Mononuclear cell (primary cell): ENCODE data around the gene SDCCAG8. TPM values are rescaled to one million over a fixed set of nuclear protein-coding genes. Genes with fewer than 3 reads are reported as not detected.

Experiments
- H3K27me3 ChIP-seq: 2 replicates; pipeline ENCODE4 v1.6.0; 2011; ENCODE audit warnings: low read length, control low read depth; ENCODE audit not compliant: insufficient read depth
- H3K4me1 ChIP-seq: 2 replicates; pipeline ENCODE4 v1.5.1; 2011; ENCODE audit warnings: mild to moderate bottlenecking, low read length, control low read depth; ENCODE audit not compliant: insufficient read depth
- H3K4me3 ChIP-seq: 2 replicates; pipeline ENCODE4 v1.5.1; 2011; ENCODE audit warnings: mild to moderate bottlenecking, low read length, moderate library complexity
- H3K9me3 ChIP-seq: 2 replicates; pipeline ENCODE4 v1.5.1; 2011; ENCODE audit warnings: low read depth, mild to moderate bottlenecking, control low read depth, low read length
- total RNA-seq: library from RNA; depleted of rRNA; stranded (reverse); fragments of >200 nt; gene quantifications from one replicate; pipeline ENCODE4 v1.2.3, GENCODE V29; 2012

SDCCAG8 gene
- total RNA-seq, 1 donor: 29.3 TPM

DNA sequence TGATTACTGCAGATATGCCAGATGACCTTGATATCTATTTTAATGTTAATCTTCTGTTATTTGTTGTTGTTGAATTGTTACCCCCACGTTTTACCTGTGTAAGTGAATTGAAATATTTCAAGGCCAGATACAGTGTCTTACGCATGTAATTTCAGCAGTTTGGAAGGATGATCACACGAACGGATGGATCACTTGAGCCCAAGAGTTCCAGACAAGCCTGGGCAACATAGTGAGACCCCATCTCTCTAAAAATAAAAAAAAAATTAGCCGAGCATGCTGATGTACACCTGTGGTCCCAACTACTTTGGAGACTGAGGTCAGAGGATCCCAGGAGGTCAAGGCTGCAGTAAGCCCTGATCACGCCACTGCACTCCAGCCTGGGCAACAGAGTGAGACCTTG lies 32.2 kb downstream of the SDCCAG8 start:
- Histone ChIP-seq H3K27me3 (no peaks in the 10 kb centered on the region), H3K4me3 (no peak overlapping the region), H3K9me3 (no peaks in the 10 kb centered on the region), H3K4me1 (peaks cover 46% of the 10 kb centered on the region)

DNA sequence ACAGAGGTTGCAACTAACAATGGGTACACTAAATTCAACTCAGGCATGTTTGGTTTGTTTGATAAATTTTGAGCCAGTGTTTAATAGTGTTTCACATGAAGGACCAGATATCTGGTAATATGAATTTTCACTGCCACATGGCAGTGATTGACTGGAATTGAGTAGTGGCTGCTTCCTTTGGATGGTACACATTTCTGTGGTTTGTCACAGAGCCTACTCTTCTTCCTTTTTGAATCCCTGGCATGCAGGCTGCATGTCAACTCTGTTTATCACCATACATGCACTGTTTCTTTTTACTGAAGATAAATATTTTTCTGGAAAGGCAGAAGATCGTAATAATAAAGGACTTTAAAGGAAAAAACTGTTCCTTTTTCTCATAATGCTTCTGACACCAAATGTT lies 35.5 kb downstream of the SDCCAG8 start:
- peaks cover 5% of the 10 kb centered on the region for H3K9me3 ChIP-seq
- H3K4me1 ChIP-seq: peaks cover 25% of the 10 kb centered on the region
- H3K4me3 ChIP-seq: no peak overlapping the region
- no peaks in the 10 kb centered on the region for H3K27me3 ChIP-seq

DNA sequence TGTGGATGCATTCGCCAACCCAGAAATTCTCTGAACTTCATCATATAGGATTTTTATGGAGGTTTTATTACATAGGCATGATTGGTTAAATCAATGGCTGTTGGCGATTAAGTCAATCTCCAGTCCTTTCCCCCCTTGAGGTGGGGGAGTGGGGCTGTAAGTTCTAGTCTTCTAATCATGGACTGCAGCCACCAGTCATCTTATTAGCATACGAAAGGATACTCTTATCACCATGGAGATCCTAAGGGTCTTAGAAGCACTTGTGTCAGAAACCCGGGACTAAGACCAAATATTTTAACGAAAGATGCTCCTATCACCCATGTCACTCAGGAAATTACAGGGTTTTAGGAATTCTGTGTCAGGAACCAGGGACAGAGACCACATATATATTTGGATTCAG lies 36.3 kb downstream of the SDCCAG8 start:
- H3K4me3 ChIP-seq: no peak overlapping the region

DNA sequence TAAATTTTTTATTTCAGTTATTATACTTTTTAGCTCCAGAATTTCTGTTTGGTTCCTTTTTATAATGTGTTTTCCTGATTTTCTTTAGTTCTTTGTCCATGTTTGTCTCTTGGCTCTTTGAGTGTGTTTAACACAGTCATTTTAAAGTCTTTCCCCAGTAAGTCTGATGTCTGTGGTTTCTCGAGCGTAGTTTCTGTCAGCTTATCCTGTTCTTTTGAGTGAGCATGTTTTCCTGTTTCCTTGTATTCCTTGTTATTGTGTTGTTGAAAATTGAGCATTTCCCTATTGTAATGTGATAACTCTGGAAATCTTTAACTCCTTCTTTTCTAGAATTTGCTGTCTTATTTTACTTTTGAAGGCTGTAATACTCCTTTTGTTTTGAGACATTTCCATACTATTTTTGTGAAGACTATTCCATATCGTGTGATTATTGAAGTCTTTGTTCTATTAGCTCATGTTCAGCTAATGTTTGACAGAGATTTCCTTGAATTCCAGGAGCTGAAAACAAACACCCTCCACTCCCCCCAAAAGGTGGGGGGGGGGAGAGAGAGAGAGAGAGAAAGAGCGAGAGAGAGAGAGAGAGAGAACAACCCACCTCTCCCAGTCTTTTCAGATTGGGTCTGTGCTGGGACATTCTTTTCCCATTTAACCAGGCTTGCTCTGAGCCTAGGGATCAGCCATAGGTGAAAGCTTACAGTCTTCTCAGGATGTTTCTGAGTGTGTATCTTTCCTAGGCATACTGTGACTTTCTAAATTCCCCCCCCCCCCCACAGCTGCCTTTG lies 38.3 kb downstream of the SDCCAG8 start:
- H3K4me1 ChIP-seq: peaks cover 2% of the 10 kb centered on the region
- H3K27me3 ChIP-seq: no peaks in the 10 kb centered on the region
- H3K9me3 ChIP-seq: peaks cover 5% of the 10 kb centered on the region
- H3K4me3 ChIP-seq: no peak overlapping the region

More for the DNA sequence above, 36.3 kb downstream of the SDCCAG8 start:
- Histone ChIP-seq H3K9me3 (peaks cover 5% of the 10 kb centered on the region), H3K4me1 (peaks cover 17% of the 10 kb centered on the region), H3K27me3 (no peaks in the 10 kb centered on the region)

DNA sequence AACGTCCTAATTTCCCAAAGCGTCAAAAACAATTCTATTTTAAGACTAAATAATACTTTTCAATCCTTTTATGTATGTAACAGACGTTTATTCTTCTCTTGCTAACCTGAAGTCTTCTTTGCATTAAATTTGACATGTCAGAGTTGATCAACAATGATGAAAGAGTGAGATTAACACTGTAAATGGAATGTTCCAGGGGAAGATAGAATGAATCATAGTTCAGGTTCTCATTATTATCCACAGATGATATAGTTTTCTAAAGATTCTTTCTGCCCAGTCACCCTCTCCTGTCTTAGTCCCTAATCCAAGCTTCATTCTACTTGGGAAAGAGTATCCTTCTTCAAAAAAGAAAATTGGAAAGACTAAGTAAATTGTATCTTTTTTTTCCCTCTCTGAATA lies 38.9 kb downstream of the SDCCAG8 start:
- H3K27me3 ChIP-seq: no peaks in the 10 kb centered on the region
- no peaks in the 10 kb centered on the region for H3K4me1 ChIP-seq

DNA sequence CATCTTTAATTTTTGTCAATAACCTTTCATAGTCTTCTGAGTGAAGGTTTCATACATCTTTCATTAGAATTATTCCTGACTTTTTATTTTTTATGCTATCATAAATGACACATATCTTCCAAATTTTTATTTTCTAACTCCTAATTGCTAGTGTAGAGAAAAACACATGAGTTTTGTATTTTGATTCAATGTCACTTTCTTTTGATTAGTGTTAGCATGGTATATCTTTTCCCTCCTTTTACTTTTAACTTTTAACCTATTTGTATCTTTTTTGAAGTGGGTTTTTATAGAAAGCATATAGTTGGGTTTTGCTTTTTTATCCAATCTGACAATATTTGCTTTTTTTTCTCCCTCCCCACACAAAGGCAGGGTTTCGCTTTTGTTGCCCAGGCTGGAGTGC lies 43.2 kb downstream of the SDCCAG8 start:
- H3K4me3 ChIP-seq: no peak overlapping the region
- H3K4me1 ChIP-seq: no peaks in the 10 kb centered on the region
- no peaks in the 10 kb centered on the region for H3K27me3 ChIP-seq
- peaks cover 7% of the 10 kb centered on the region for H3K9me3 ChIP-seq

More for the DNA sequence above, 38.9 kb downstream of the SDCCAG8 start:
- Histone ChIP-seq H3K9me3 (peaks cover 5% of the 10 kb centered on the region), H3K4me3 (no peak overlapping the region)

DNA sequence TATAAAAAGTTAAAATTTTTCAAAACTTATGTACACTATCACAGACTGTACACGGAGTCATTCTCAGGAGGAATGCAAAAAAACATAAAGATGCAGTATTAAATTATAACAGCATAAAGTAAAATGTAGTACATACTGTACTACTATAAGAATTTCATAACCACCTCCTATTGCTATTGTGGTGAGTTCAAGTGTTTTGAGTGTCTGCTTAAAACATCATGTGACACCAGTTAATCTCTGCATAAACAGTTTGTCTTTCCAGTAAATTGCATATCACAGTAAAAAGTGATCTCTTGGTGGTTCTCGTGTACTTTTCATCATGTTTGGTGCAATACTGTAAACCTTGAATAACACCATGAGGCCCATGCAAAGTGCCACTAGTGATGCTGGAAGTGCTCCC lies 45.2 kb downstream of the SDCCAG8 start:
- Histone ChIP-seq H3K4me1 (no peaks in the 10 kb centered on the region), H3K4me3 (no peak overlapping the region), H3K27me3 (no peaks in the 10 kb centered on the region), H3K9me3 (peaks cover 7% of the 10 kb centered on the region)

DNA sequence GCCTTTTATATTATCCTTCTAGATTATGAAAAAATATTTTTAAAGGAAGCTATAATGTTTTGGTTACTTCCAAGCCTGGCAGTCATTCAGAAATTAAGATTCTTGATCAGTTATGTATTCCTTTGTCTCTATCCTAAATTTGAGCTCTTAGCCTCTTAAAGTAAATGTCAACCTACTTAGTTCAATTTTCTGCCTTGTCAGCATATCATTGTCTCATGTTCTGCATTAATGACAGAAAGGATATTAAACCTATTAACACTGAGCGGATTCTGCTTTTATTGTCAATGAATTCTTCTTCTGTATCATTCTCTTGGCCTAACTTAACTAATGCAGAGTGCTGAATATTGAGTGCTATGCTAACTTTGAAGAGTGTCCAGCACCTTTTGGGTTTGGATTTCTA lies 56.0 kb downstream of the SDCCAG8 start:
- Histone ChIP-seq H3K4me3 (no peak overlapping the region), H3K4me1 (peaks cover 17% of the 10 kb centered on the region), H3K9me3 (no peaks in the 10 kb centered on the region), H3K27me3 (no peaks in the 10 kb centered on the region)

DNA sequence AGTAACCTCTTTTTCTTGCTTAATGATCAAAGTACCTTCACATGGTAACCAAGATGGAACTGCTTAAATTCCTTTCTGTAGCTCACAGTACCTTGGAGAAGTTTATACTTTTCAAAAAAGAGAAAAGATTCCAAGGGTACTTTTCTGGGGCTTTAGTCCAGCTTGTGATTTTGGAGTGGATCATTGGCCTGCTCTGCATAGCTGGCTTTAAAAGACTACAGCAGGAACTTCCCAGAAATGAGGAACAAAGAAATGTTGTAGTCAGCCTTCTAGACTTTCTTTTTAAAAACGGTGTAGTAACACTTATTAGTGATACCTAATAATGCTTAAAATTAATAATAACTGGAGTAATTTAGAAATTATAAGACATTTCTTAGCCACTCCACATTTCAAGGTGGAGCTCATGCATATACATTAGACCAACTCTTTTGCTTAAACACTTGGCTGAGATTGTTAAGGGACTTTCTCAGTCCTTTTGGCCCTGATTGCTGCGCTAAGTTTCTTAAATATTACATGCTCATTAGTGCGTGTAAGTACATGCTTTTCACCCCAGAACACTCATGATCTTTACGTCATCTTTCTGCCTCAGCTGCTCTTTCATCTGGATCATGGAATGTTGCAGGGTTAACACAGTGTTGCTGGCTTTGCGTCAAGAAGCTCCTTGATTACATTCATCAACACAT lies 57.3 kb downstream of the SDCCAG8 start:
- no peaks in the 10 kb centered on the region for H3K9me3 ChIP-seq
- no peaks in the 10 kb centered on the region for H3K27me3 ChIP-seq
- no peak overlapping the region for H3K4me3 ChIP-seq

DNA sequence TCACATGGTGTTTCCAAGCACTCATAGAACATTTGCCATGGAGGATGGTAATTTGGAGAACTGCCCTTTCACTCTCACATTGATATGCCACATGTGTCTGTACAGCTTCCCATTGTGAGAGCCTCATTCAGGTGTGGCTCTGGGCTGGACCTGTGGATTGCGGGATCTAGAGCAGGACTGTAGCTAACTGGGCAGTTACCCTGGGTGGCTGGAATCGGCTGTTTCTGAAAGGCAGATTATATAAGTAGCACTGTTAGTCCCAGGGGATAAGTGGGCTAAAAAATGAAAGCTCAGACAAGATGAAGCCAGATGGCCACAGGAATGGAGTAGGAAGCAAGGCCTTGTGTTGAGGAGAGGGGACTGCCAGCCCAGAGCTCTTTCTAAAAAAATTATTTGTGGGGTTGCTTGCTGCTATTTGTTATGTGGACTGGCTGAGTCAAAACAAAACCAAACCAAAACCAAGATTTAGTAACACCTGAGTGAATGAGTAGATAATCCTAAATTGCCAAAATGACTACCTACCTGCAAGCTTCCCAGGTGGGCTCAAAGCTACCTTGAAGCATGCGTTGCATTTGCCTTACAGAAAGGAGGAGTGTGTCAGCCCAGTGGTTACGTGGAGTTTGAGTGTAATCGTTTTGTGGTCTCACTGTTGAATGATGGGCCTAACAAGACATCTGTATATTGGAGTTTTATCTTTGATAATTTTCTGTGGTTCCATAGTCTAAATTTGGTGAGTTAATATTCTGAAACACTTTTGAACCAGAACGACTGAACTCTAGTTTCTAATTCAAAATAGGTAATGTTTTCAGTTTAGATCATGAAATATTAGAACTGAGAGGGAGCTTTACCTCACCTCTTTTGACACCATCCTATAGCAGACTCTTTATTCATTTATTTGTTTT lies 58.0 kb downstream of the SDCCAG8 start:
- no peaks in the 10 kb centered on the region for H3K27me3 ChIP-seq
- H3K4me3 ChIP-seq: no peak overlapping the region
- peaks cover 17% of the 10 kb centered on the region for H3K4me1 ChIP-seq
- no peaks in the 10 kb centered on the region for H3K9me3 ChIP-seq

More for the DNA sequence above, 57.3 kb downstream of the SDCCAG8 start:
- H3K4me1 ChIP-seq: peaks cover 17% of the 10 kb centered on the region

DNA sequence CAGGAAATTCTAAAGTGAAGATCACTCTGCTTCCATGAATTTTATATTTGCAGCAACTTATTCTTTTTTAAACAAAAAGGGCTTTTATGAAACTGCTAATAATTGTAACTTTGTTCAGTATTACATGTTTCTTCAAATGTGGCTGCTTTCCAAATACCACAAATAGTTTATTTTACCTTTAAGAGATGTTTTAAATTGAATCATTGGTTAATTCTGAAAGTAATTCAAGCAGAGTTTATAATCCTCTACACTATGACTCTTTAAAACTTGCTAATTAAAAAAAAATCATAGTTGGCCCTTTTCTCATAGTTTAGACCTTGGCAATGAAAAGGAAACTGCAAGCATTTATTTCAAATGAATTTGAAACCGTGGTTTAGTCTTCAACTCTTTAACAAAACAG lies 59.6 kb downstream of the SDCCAG8 start:
- H3K4me3 ChIP-seq: no peak overlapping the region
- peaks cover 17% of the 10 kb centered on the region for H3K4me1 ChIP-seq
- H3K27me3 ChIP-seq: no peaks in the 10 kb centered on the region
- no peaks in the 10 kb centered on the region for H3K9me3 ChIP-seq

DNA sequence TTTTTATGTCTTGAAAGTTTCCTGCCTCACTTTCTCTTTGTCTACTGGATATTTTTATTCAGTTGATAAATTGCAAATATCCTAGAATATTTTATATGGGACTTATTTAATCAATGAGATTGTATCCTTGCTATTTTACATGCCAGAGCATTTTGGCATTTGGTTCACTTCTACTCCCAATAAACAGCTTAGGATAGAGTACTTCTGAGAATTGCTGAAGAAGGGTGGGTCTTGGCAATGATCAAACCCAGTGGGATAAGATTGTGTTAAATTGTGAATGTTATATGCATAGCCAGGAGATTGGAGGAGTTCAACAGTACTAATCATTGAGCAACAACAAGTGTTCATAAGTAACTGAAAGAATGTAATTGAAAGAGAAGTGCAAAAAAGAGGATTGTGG lies 60.1 kb downstream of the SDCCAG8 start:
- H3K9me3 ChIP-seq: no peaks in the 10 kb centered on the region

DNA sequence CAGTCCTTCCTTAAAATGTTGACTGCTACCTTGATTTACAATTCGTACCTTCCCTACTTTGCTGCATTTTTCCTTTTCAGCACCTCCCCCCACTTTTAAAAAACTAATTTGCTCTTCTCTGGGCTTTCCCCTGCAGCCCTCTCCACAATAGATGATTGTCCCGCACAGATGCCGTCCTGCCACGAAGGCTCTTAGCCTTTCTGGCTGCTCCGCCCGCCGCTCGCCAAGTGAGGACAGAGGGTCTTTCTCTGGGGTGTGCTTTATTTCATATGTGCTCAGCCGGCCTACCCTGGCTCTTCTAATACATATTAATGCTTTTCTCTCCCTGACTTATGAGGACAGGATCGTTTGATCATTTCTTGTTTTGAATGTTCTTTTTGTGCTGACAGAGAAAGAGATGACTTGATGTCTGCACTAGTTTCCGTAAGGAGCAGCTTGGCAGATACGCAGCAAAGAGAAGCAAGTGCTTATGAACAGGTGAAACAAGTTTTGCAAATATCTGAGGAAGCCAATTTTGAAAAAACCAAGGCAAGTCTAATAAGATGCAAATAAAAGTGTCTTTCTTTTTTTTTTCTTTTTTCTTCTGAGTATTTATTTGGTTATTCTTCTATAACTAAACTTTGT lies 60.6 kb downstream of the SDCCAG8 start:
- Histone ChIP-seq H3K4me1 (peaks cover 17% of the 10 kb centered on the region), H3K4me3 (no peak overlapping the region), H3K9me3 (no peaks in the 10 kb centered on the region), H3K27me3 (no peaks in the 10 kb centered on the region)

More for the DNA sequence above, 60.1 kb downstream of the SDCCAG8 start:
- H3K4me1 ChIP-seq: peaks cover 17% of the 10 kb centered on the region
- no peaks in the 10 kb centered on the region for H3K27me3 ChIP-seq
- no peak overlapping the region for H3K4me3 ChIP-seq

DNA sequence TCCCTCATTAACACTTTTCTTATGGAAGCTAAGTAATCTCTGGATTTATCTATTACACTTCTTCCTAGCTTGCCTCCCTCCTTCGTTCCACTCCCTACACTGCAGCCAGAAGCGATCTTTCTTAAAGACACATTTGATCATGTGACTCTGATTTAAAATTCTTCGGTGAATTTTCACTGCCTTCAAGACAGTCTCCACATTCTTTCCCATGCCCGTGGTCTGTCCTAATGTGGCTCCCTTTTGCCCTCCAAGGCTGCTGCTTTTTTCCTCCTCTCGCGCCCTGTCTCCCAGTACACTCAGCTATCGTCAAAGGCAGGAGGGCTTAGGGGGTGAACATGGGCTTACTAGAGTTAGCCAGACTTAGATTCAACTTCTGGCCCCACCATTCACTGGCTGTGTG lies 64.4 kb downstream of the SDCCAG8 start:
- Histone ChIP-seq H3K27me3 (no peaks in the 10 kb centered on the region), H3K9me3 (no peaks in the 10 kb centered on the region), H3K4me3 (no peak overlapping the region), H3K4me1 (peaks cover 4% of the 10 kb centered on the region)
